Testis (tissue), 2 donors: Measurements from ENCODE around the gene CACNG4.

Experiments used
- CTCF ChIP-seq, 3 experiments: fragments of 450-650 bp in 2 of 3; fragments of 200-600 bp in 1 of 3; sonication (generic) in 1 of 3; IDR thresholded peaks; one replicate each; pipeline ENCODE4 v1.5.1; 2016 to 2019; ENCODE audit warnings: antibody characterized with exemption in 3 of 3, mild to moderate bottlenecking in 2 of 3, moderate library complexity in 1 of 3
- POLR2A ChIP-seq: fragments of 450-650 bp; IDR thresholded peaks from one replicate; pipeline ENCODE4 v1.6.1; 2017; ENCODE audit warnings: antibody characterized with exemption, mild to moderate bottlenecking, moderate library complexity

- TF ChIP-seq CTCF (IDR thresholded peaks at IDR 0.05) (no peak), POLR2A (no peak)
These were observed 38.7 kb downstream of the CACNG4 start for GRCh38 chr17:67003231-67003630.
